Measurements from ENCODE around the gene ARHGAP28.
"Not testable (repeated sequence)": the region's sequence is repeated elsewhere in the genome, so short reads cannot be mapped to it uniquely, and the experiment has no call there.

Gene ARHGAP28

GRCh38 chr18:6928359-6928758 is 198.8 kb downstream of the ARHGAP28 start:
- DNase-seq (ENCODE audit: low spot score), result no peak

DNA sequence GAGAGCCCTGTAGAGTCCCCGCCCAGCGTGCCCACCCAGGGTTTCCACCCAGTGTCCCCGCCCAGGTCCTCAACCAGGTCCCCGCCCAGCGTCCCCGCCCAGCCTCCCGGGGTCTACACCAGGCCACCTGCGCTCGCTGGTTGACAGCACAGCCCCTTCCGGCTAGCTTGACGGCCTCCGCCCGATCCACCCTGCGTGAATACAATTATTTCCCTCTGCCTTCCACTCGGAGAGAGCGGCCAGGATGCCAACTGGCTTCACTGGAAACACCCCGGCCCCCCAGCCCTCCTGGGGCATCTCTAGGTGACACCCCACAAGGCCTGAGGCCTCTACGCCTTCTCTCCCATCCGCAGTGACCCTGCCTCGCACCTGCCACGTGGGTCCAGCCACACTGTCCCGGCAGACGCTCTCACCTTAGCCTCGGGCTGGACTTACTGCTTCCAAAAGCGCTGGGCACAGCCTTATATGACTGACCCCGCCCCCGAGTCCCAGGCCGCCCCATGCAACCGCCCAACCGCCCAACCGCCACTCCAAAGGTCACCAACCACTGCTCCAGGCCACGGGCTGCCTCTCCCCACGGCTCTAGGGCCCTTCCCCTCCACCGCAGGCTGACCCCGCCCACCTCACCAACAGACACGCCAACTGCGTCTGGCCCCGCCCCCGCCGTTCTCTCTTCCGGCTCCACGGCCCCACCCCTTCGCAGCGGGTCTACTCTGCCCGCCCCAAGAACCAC is 200.0 kb downstream of the ARHGAP28 start:
- no peak for DNase-seq (ENCODE audit: low spot score)

DNA sequence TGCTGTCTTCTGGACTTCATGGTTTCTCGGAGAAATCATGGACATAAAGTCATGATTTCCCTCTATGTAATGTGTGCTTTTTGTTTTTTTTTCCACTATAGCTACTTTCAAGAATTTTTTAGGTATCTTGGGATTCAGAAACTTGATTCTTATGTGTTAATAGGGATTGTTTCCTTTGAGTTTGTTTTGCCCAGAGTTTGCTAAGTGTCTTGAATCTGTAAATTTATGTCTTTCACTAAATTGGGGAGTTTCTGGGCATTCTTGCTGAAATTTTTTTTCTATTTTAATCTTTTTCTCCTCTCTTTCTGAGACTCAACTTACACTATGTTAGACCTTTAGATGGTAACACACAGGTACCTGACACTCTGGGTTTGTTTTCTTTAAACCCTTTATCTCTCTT is 205.3 kb downstream of the ARHGAP28 start:
- no peak for DNase-seq (ENCODE audit: low spot score)

- DNase-seq (ENCODE audit: low spot score), result no peak
Measured at GRCh38 chr18:6938003-6938402, 208.5 kb downstream of the ARHGAP28 start.

DNA sequence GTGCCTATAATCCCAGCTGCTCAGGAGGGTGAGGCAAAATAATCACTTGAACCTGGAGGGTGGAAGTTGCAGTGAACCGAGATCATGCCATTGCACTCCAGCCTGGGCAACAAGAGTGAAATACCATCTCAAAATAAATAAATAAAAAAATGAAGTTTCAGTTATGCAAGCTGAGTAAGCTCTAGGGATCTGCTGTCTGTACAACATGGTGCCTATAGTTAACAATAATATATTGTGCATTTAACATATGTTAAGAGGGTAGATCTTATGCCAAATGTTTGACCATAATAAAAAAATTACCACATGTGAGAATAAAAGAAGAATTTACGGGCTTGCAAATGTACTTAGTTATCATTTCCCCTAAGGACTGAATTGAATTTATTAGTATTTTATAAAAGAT is 208.9 kb downstream of the ARHGAP28 start:
- not testable (repeated sequence) for DNase-seq (ENCODE audit: low spot score)

DNA sequence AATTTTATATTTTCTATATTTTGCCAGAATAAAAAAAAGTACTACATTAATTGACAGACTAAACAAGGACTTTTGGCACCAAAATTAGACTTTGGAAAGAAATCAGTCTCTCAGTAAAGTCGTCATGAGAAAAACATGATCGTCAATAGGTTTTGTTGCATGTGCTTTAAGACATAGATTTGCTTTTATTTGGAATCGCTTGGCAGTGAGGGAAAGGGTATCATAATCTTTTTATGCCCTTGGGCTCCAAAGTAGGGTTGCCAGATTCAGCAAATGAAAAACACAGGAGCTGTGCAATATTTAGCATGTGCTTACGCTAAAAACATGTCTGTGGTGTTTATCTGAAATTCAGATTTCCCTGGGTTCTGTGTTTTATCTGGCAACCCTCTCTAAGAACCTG is 210.5 kb downstream of the ARHGAP28 start:
- no peak for DNase-seq (ENCODE audit: low spot score)

GRCh38 chr18:6940451-6940850 is 210.9 kb downstream of the ARHGAP28 start:
- no peak for DNase-seq (ENCODE audit: low spot score)

DNA sequence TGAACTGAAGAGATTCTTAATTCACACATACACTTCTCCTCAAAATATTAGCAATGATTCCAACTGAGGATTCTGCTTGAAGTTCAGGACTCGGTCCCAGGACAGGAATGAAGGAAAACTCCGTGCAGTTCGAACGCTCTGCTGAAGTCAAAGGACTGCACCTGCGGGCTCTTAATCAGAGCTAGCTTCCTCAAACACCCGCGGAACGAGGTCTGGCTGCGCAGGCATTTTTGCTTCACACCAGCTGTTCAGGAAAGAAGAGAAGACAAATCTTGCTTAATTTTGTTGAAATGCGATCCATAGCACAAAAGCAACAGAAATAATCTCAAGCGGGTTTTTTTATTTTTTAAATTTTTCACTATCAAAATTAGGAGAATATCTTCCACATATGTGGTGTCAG is 212.5 kb downstream of the ARHGAP28 start:
- DNase-seq (ENCODE audit: low spot score), result no peak

DNA sequence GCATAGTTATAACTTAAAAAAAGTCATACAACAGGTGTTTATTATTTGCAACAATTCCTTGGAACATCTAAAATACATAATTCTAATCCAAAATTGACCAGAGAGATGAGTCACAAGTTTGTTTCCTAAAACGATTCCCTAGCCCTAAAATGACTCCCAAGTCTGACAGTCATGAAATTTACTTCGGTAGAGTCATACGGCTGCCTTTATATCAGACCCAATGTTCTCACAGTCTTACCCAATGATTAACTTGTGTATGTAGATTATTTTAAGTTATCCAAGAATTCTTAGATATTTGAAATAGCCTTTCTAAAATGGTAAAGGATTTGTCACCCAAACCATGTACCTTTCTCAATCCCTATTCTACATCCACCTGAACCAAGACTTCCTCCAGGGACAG is 213.2 kb downstream of the ARHGAP28 start:
- DNase-seq (ENCODE audit: low spot score), result no peak

DNA sequence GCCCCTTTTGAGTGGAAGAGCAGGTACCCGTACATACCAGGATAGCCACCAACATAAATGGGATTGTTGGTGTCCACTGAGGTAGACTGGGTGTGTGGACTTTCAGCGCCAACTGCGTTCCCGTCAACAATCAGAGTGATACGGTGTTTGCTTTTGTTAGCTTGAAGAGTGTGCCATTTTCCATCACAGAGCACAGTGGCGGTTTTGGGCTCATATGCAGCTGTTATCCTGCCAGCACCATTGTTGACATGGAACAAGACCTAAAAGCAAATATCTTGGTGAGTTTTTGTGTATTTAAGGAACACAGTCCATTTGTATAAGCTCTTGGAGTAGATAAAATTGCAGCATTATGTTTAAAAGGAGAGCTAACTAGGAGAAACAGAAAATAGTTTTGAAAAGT is 213.6 kb downstream of the ARHGAP28 start:
- DNase-seq (ENCODE audit: low spot score), result no peak

DNA sequence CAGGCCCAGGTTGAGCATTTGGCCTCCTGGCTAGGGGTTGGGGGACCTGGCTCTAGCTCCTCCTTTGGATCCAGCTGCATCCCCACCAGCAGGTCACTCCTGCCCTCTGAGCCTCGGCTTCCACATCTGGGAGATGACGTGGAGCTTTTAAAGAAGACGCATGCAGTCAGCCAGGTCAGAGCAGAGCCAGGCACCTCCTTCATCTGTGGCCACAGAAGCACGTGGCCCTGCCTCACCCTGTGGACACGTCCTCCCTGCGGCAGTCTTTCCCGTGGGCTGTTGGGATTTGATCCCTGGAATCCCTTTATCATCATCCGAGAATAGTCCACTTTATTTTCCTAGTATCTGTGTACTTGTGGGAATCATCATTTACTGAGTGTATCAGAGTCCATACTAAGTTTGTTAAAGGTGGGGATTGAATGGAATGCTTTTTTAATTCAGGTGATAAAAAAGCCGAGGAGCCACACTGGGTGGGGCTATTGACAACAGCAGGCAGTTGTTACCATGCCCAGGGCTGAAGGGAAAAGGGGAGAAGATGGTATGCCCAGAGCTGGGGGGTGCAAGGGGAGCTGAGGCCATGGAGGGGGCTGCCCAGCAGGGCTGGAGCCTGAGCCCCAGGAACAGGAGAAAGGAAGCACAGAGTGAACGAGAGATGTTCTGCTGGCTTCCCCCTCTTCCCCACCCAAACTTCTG is 218.0 kb downstream of the ARHGAP28 start:
- DNase-seq (ENCODE audit: low spot score), result no peak

DNA sequence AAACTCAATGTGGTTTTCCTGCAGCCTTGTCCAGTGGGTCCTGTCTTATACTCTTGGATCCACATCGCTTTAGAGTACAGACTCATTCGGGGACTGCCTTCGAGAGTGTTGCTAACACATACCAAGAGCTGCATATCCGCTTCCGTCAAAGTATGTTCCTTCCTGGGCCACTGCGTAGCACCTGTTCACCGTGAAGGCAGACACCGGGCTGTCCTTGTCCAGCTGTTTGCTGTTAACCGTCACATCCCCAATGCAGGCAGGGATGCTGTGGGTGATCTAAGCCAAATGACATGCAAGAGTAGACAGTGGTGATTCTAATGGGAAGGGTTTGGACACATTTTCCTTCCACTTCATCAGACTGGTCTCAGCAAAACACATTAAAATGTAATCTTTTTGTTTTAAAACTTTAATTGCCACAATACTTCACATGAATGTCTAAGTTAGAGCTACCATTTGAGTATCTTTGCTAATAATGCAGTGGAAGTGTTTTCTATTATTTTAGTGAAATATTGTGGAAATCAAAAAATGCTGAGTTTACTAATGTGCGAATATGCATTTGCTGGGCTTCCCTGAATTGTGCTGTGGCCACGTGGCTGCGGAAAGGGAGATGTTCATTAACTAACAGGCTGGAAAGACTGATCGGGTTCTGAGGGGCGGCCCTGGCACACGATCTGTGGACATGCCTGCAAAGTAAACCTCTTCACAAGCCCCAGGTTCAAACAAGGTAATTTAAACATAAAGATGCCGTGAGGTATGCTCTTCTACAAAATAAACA is 219.0 kb downstream of the ARHGAP28 start:
- no peak for DNase-seq (ENCODE audit: low spot score)

DNA sequence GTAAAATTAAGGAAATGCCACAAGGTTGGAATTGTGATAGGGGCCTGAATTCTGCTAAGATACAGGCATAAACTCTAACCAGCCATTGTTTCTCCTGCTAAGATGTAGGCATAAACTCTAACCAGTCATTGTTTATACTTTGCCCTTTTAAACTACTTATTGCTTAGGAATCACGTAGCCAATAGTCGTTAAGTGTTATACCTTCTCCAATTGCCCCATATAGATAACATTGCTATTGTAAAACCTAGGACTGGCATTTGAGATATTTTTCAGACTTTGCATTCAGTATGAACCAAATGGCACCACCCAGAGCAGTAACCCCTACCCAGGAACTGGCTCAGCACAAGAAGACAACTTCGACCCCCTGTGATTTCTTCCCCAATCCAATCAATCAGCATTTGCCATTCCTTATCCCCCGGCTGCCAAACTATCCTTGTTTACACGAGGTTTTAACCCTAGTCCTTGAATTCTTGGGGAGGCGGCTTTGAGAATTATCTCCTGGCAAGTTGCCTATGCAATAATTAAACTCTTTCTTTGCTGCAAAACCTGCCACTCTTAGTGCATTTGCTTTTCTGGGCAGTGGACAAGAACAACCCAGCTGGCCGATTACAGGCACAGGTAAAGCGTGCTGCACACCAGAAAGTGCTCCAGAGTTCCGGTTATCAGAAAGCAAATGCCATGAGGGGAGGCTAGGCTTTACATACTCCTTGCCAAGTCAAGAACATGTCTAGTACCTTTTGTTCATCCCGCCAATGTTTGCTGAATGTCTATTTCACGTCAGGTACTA is 220.5 kb downstream of the ARHGAP28 start:
- DNase-seq (ENCODE audit: low spot score), result no peak

- DNase-seq (ENCODE audit: low spot score), result no peak
Measured at GRCh38 chr18:6950641-6951040, 221.1 kb downstream of the ARHGAP28 start.

- no peak for DNase-seq (ENCODE audit: low spot score)
Measured at GRCh38 chr18:6951336-6952090, 222.0 kb downstream of the ARHGAP28 start.

DNA sequence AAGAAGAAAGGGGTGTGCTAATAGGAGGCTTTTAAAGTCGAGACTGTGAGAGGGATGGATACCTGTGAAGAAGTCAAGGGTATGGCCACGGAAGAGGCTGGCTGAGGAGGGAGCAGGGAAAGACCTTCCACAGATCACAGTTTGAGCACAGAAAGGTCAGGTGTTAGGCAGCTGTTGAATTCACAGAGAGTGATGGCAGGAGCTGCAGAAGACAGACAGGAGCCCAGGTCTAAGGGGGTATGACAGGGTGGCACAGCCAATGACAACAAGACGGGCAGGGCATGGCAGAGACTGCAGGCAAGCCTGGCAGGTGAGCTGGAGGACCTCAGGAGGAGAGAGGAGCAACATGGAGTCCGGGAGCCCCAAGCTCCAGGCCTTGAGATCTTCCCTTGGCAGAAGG is 225.0 kb downstream of the ARHGAP28 start:
- no peak for DNase-seq (ENCODE audit: low spot score)

DNA sequence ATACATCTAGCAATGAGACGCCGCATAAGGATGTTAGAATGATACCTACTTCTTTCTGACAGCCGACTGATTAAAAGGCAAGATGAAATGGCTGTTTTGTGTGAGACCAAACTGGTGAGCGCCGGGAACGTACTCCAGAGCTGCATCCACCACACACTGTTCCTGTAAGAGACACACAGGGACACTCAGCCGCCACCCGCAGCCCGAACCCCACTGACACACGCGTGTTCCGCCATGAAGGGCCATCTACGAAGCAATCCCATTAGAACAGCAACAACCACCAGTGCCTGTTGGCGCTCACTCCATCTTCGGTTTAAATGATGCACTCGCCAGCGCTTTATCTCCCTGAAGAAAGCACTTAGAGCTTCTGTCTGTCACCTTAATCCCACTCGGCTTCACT is 225.8 kb downstream of the ARHGAP28 start:
- DNase-seq (ENCODE audit: low spot score), result no peak

- DNase-seq (ENCODE audit: low spot score), result no peak
Measured at GRCh38 chr18:6956495-6956894, 227.0 kb downstream of the ARHGAP28 start.

GRCh38 chr18:6956999-6957398 is 227.5 kb downstream of the ARHGAP28 start:
- no peak for DNase-seq (ENCODE audit: low spot score)

GRCh38 chr18:6959110-6959509 is 229.6 kb downstream of the ARHGAP28 start:
- no peak for DNase-seq (ENCODE audit: low spot score)

DNA sequence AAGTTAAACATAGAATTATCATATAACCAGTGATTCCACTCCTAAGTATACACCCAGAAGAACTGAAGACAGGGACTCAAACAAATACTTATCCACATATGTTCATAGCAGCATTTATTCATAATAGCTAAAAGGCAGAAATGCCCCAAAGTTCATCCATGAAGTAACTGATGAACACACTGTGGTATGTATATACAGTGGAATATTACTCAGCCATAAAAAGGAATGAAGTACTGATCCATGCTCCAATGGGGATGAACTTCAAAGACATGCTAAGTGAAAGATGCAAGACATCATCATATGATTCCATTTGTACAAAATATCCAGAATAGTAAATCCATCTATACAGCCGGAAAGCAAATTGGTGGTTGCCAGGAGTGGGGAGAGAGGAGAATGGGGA is 230.6 kb downstream of the ARHGAP28 start:
- DNase-seq (ENCODE audit: low spot score), result no peak

All from pons (tissue), 1 donor.